Gastroesophageal sphincter (tissue), 4 donors: ENCODE results near the gene HMGN5. TPM values are rescaled to one million over a fixed set of nuclear protein-coding genes. Genes with fewer than 3 reads are reported as not detected.
A peak's percentile ranks its signal among the peaks of the same experiment; 100 is the strongest.

ENCODE experiments used
- ATAC-seq: fragments of 150-250 bp; one replicate; pipeline ENCODE4 v1.9.1; 2016; ENCODE audit warnings: mild to moderate bottlenecking, moderate library complexity
- H3K27ac ChIP-seq, 4 donors: fragments of 200-600 bp; sonication (generic) in 3 of 4; 1 replicate in 3 of 4; 2 replicates in 1 of 4; pipeline ENCODE4 v1.5.1; 2016 to 2019
- H3K27me3 ChIP-seq: fragments of 200-600 bp; sonication (generic); one replicate; pipeline ENCODE4 v1.5.1; 2019
- H3K36me3 ChIP-seq, 2 donors: fragments of 200-600 bp; sonication (generic); one replicate each; pipeline ENCODE4 v1.5.1; 2019; ENCODE audit warnings: control low read depth in 1 of 2
- H3K4me1 ChIP-seq, 3 donors: fragments of 200-600 bp; sonication (generic); 1 replicate in 2 of 3; 2 replicates in 1 of 3; pipeline ENCODE4 v1.5.1; 2016 to 2019; ENCODE audit warnings: control low read depth in 2 of 3
- H3K4me3 ChIP-seq, 2 donors: fragments of 200-600 bp; sonication (generic); one replicate each; pipeline ENCODE4 v1.5.1; 2019; ENCODE audit warnings: mild to moderate bottlenecking in 1 of 2, moderate library complexity in 1 of 2
- H3K9me3 ChIP-seq, 3 donors: fragments of 200-600 bp; sonication (generic); one replicate each; pipeline ENCODE4 v1.5.1; 2017 to 2019; ENCODE audit warnings: control low read depth in 2 of 3
- CTCF ChIP-seq, 4 experiments: fragments of 200-600 bp in 2 of 4; fragments of 450-650 bp in 2 of 4; sonication (generic) in 1 of 4; IDR thresholded peaks; one replicate each; pipeline ENCODE4 v1.5.1; 2017 to 2019; ENCODE audit warnings: antibody characterized with exemption in 4 of 4, mild to moderate bottlenecking in 2 of 4, moderate library complexity in 2 of 4
- EP300 ChIP-seq: sonication (generic); formaldehyde crosslinking; IDR thresholded peaks from one replicate; pipeline ENCODE4 v1.6.1; 2017; ENCODE audit warnings: antibody characterized with exemption, mild to moderate bottlenecking
- POLR2A ChIP-seq, 2 donors: fragments of 450-650 bp; IDR thresholded peaks; one replicate each; pipeline ENCODE4 v1.6.1; 2017; ENCODE audit warnings: antibody characterized with exemption in 2 of 2, mild to moderate bottlenecking in 2 of 2, moderate library complexity in 1 of 2
- POLR2AphosphoS5 ChIP-seq: sonication (generic); formaldehyde crosslinking; IDR thresholded peaks from one replicate; pipeline ENCODE4 v1.6.1; 2017; ENCODE audit warnings: antibody characterized with exemption
- WGBS, 2 donors: methylation state at CpG; one replicate each; pipeline ENCODE4 v1.1.5; 2018; ENCODE audit warnings: low coverage in 1 of 2; 5-methylcytosine and 5-hydroxymethylcytosine counted together
- total RNA-seq, 4 donors: library from RNA; depleted of rRNA; stranded (reverse); fragments of >200 nt; gene quantifications; one replicate each; pipeline ENCODE4 v1.1.0, GENCODE V29; 2016

Gene HMGN5
- total RNA-seq, 4 donors from 2014 or later = 4.0 to 14.3 (median 5.8) TPM

DNA sequence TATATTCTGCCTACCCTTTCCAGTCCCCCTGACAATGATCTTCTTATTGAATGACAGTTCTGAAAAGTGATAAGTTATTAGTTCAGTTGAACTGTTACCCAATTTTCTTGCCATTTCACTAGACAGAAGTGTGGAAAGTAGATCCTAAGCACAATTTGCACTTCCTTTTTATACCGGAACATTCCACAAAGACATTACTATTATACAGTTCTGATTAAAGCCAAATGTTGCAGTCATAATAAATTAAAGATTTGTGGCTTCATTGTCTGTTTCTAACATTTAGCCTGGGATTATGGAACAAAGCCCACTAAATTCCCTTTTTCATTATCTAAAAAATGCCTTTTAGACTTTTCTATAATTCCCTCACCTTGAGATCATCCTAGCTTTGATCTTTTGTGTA, 14.0 kb upstream of the HMGN5 start:
- H3K36me3 ChIP-seq = no peaks in the 10 kb centered on the region
- WGBS, 2 donors = 25 to 29% methylated on average over 1 of the region's 1 CpG
- no peak overlapping the region for H3K4me3 ChIP-seq
- TF ChIP-seq POLR2AphosphoS5 = no peak
- TF ChIP-seq POLR2A (IDR thresholded peaks at IDR 0.05) = no peak
- TF ChIP-seq CTCF (IDR thresholded peaks at IDR 0.05) = no peak
- TF ChIP-seq EP300 = no peak
- no peaks in the 10 kb centered on the region for H3K4me1 ChIP-seq
- H3K27ac ChIP-seq = no peak overlapping the region
- no peaks in the 10 kb centered on the region for H3K27me3 ChIP-seq
- no peak for ATAC-seq
- H3K9me3 ChIP-seq = no peaks in the 10 kb centered on the region

DNA sequence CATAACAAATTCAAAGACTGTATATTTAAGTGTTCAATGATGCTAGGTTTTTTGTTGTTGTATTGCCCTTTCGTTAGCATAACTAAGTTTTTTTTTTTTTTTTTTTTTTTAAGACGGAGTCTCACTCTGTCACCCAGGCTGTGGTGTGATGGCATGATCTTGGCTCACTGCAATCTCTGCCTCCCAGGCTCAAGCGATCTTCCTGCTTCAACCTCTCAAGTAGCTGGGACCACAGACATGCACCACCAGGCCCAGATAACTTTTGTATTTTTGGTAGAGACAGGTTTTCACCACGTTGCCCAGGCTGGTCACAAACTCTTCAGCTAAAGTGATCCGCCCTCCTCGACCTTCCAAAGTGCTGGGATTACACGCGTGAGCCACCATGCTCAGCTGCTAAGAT, 7.2 kb upstream of the HMGN5 start:
- ATAC-seq = no peak
- Histone ChIP-seq H3K27ac (peak overlapping the region in 2 of 4 donors; percentile 23 to 55), H3K36me3 (no peaks in the 10 kb centered on the region), H3K4me3 (no peak overlapping the region), H3K27me3 (no peaks in the 10 kb centered on the region), H3K9me3 (no peaks in the 10 kb centered on the region), H3K4me1 (peaks cover 0 to 28% (median 0%) of the 10 kb centered on the region in 3 donors)
- 31 to 55% methylated on average over 3 to 7 of the region's 8 CpGs for WGBS, 2 donors
- TF ChIP-seq POLR2A (IDR thresholded peaks at IDR 0.05) (no peak), CTCF (IDR thresholded peaks at IDR 0.05) (no peak), POLR2AphosphoS5 (no peak), EP300 (no peak)

DNA sequence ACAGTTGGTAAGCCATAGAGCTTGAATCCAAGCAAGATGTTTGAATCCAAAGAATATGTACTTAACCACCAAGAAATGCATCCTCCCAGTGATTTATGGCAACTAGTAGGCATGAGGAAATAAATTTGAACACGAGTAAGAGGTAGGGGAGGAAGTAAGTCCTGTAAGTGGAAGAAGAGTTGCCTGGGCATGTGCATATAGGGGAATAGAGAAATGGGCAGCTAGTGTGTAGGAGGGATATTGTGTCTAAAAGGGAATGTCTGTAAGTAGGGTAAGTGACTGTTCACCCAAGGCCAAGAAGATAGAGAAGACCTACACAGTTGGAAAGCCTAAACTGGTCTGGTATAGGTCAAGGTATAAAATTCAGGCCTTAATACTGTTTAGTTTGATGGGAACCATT, 4.8 kb upstream of the HMGN5 start:
- WGBS, 2 donors = 50% methylated on average over 1 of the region's 1 CpG
- Histone ChIP-seq H3K4me3 (no peak overlapping the region), H3K9me3 (no peaks in the 10 kb centered on the region), H3K4me1 (peaks cover 0 to 28% (median 0%) of the 10 kb centered on the region in 3 donors), H3K27ac (no peak overlapping the region), H3K27me3 (no peaks in the 10 kb centered on the region), H3K36me3 (no peaks in the 10 kb centered on the region)
- TF ChIP-seq CTCF (IDR thresholded peaks at IDR 0.05) (no peak), POLR2AphosphoS5 (no peak), POLR2A (IDR thresholded peaks at IDR 0.05) (no peak), EP300 (no peak)
- ATAC-seq = no peak

- peaks cover 0 to 28% (median 0%) of the 10 kb centered on the region in 3 donors for H3K4me1 ChIP-seq
- H3K4me3 ChIP-seq = no peak overlapping the region
- H3K27ac ChIP-seq = no peak overlapping the region
- no peaks in the 10 kb centered on the region for H3K9me3 ChIP-seq
- WGBS, 2 donors = 60 to 100% methylated on average over 2 of the region's 2 CpGs
- no peak for TF ChIP-seq POLR2AphosphoS5
- no peak for TF ChIP-seq POLR2A (IDR thresholded peaks at IDR 0.05)
- TF ChIP-seq EP300 = no peak
- TF ChIP-seq CTCF (IDR thresholded peaks at IDR 0.05) = no peak
- ATAC-seq = no peak
- H3K36me3 ChIP-seq = no peaks in the 10 kb centered on the region
- no peaks in the 10 kb centered on the region for H3K27me3 ChIP-seq
Observed at GRCh38 chrX:81205551-81205950, 3.8 kb upstream of the HMGN5 start.

GRCh38 chrX:81202943-81203342, 1.2 kb upstream of the HMGN5 start:
- H3K4me3 ChIP-seq = peak overlapping the region; percentile 64 to 81
- H3K27ac ChIP-seq = peak overlapping the region; percentile 79 to 86 (median 83)
- ATAC-seq = no peak
- TF ChIP-seq CTCF (IDR thresholded peaks at IDR 0.05) (no peak), EP300 (no peak), POLR2A (IDR thresholded peaks at IDR 0.05) (no peak), POLR2AphosphoS5 (no peak)
- H3K36me3 ChIP-seq = no peaks in the 10 kb centered on the region
- WGBS, 2 donors = 0 to 17% methylated on average over 1 of the region's 1 CpG
- H3K9me3 ChIP-seq = no peaks in the 10 kb centered on the region
- peaks cover 0 to 16% (median 0%) of the 10 kb centered on the region in 3 donors for H3K4me1 ChIP-seq
- no peaks in the 10 kb centered on the region for H3K27me3 ChIP-seq
